NOMO-1 treated with DMSO at 0.1 percent for 48 hours (cell line): ENCODE measurements around the gene DENND5A.
"Not testable (repeated sequence)": the region's sequence is repeated elsewhere in the genome, so short reads cannot be mapped to it uniquely, and the experiment has no call there.

Source experiments
- DNase-seq: peaks from one replicate; lab custom pipeline; 2025; ENCODE audit not compliant: unreplicated experiment; lab: John Stamatoyannopoulos, UW

DENND5A gene

DNA sequence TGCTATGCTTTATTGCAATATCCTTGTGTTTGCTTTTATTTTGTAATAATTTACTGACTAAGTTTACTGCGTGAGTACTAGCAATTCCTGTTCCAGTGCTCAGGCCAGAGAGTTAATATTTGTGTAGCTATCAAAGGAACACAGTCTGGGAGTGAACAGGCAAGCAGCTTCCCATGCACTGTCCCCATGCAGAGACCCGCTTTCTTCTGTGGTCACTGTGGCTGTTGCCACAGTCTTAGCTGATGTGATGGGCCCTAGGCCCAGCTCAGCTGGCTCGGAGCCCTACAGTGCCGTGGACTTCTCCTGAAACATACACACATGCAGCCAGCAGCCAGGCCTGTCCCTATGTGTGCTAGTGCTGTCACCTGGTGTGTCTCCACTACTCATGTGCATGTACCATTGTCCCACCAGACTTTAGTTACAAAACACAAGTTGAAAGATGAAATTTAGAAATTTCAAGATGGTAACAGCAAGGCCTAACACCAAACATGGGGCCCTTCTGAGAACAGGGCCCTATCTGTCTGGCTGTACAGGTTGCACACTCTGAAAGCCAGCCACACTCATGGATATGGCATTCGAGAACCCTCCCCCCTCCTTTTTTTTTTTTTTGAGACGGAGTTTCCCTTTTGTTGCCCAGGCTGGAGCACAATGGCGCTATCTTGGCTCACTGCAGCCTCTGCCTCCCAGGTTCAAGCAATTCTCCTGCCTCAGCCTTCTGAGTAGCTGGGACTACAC, 161.4 kb downstream of the DENND5A start:
- DNase-seq = no peak

DNA sequence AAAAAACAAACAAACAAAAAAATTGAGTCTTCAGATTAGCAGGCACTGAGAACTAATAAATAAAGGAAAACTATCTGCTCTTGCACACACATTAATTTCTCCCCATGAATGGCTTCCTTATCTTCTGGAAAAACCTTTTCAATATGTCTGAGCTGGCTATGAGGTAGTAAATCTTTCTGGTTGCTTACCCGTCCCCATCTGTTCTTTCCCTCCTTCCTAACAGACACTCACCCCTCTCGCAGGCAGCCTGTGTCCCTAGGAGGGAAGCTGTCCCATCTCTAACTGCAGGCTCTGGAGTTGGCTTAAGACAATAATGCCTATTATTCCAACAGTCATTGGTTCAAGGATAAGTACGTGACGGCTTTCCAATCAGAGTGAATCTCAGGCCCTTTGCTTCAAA, 165.5 kb downstream of the DENND5A start:
- DNase-seq = no peak

DNA sequence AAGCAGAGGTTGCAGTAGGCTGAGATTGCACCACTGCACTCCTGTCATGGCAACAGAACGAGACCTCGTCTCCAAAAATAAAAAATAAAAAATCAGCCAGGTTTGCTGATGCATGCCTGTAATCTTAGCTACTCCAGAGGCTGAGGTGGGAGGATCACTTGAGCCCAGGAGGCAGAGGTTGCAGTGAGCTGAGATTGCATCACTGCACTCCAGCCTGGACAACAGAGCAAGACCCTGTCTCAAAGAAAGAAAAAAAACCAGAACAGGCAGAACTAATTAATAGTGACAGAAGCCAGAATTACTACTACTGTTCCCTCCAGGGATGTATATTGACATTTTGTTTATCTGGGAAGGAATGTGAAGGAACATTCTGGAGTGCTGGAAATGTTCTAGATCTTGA, 166.7 kb downstream of the DENND5A start:
- DNase-seq = not testable (repeated sequence)

DNA sequence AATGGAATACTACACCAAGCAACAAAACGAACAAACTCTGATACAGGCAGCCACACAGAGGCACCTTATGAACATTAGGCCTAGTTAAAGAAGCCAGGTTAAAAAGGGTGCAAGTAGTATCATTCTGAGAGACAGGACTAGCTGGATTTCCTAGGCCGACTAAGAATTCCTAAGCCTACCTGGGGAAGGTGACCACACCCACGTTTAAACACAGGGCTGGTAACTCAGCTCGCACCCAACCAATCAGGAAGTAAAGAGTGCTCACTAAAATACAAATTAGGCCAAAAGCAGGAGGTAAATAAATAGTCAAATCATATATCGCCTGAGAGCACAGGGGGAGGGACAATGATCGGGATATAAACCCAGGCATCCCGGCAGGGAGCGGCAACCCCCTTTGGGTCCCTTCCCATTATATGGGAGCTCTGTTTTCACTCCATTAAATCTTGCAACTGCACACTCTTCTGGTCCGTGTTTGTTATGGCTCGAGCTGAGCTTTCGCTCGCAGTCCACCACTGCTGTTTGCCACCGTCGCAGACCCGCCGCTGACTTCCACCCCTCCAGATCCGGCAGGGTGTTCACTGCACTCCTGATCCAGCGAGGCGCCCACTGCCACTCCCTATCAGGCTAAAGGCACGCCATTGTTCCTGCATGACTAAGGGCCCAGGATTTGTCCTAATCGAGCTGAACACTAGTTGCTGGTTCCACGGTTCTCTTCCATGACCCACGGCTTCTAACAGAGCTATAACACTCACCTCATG, 167.8 kb downstream of the DENND5A start:
- not testable (repeated sequence) for DNase-seq

DNA sequence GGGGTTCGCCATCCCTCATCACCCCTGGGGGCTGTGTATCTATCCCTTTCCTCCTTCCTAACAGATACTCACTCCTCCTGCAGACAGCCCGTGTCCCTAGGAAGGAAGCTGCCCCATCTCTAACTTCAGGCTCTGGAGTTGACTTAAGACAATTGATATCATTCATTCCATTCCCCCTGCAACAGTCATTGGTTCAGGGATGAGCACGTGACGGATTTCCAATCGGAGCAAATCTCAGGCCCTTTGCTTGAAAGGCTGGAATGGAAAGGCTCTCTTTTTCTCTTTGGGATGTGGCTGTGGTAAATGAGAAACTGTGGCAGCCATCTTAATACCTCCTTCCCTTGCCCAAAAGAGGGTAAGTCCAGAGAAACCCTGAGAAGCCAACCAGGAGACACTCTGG, 168.7 kb downstream of the DENND5A start:
- no peak for DNase-seq

DNA sequence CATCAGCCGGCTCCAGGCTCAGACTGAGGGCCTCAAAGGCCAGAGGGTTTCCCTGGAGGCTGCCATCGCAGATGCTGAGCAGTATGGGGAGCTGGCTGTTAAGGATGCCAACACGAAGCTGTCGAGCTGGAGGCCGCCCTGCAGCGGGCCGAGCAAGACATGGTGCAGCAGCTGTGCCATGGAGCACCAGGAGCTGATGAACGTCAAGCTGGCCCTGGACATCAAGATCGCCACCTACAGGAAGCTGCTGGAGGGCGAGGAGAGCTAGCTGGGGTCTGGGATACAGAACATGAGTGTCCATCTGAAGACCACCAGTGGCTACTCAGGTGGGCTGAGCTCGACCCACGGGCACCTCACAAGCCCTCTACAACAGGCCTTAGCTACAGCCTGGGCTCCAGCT, 169.7 kb downstream of the DENND5A start:
- no peak for DNase-seq

DNA sequence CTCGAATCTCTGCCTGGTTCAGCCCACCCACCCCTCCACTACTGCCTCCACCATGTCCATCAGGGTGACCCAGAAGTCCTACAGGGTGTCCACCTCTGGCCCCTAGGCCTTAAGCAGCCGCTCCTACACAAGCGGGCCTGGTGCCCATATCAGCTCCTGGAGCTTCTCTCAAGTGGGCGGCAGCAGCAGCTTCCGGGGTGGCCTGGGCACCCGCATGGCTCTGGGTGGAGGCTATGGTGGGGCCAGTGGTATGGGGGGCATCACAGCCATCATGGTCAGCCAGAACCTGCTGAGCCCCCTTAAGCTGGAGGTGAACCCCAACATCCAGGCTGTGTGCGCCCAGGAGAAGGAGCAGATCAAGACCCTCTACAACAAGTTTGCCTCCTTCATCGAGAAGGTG, 170.7 kb downstream of the DENND5A start:
- no peak for DNase-seq

GRCh38 chr11:9092853-9093778, 172.0 kb downstream of the DENND5A start:
- DNase-seq = no peak

GRCh38 chr11:9092072-9092471, 173.1 kb downstream of the DENND5A start:
- DNase-seq = no peak

- no peak for DNase-seq
These were observed 173.9 kb downstream of the DENND5A start, which contains the start of gene SCUBE2 for GRCh38 chr11:9091044-9091922. Gene SCUBE2 (minus strand): TSS chr11:9091599. CDS start chr11:9091528, 71 bp downstream.

DNA sequence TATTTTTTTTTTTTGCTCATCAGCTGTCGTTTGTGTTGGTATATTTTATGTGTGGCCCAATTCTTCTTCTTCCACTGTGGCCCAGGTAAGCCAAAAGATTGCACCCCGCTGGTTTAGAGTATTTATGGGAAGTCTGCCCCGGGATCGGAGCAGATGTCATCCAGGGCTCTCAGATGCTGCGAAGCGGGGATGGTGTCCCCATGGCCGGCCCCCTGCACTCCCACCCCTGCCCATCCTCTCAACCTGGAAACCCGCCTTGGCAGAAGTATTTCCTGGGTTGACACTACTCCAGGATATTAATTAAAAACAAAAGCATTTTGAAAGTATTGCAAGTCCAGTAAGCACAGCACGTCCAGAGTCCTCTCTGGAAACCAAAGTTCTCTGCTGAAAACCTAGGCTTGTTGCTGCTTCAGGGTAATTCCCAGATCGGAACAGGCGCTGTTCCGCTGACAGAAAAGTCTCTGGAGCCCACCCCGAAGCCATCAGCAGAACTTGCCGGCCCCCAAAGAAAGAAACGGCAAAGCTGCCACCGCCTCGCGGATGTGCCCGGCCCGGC, 174.6 kb downstream of the DENND5A start:
- no peak for DNase-seq

GRCh38 chr11:9089636-9090035, 175.5 kb downstream of the DENND5A start:
- no peak for DNase-seq

DNA sequence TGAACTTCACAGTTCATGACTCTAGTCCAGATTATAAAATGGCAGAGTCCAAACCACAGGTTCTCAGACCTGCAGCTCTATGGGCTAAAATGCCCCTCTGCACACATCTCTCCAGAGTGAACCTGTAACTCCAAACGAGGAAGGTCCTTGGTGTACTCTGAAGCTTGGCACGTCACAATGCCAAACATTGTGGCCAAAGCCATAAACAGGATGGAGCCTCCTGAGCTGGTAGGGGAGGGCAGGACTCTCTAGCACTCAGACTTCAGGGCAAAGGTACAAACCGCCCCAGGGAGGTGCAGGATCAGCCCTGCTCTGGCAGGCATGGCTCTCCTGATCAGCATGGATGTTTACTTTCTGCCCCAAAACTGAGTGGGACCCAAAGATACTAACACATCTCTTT, 176.1 kb downstream of the DENND5A start:
- DNase-seq = no peak
